GM12878 (cell line): Measurements from ENCODE around the gene LRRC7.

Experiments used
- CREB1 ChIP-seq: IDR thresholded peaks from 2 replicates; pipeline ENCODE4 v1.6.1; 2012; ENCODE audit warnings: low read depth, mild to moderate bottlenecking, inconsistent platforms
- CTCF ChIP-seq, 3 experiments: IDR thresholded peaks in 2 of 3; conservative IDR thresholded peaks in 1 of 3; 2 replicates each; pipeline ENCODE4 v1.5.1; 2011; ENCODE audit warnings: low read depth in 3 of 3, low read length in 3 of 3, mild to moderate bottlenecking in 3 of 3, control low read depth in 2 of 3, moderate library complexity in 2 of 3, inconsistent platforms in 1 of 3, mixed read lengths in 1 of 3; ENCODE audit not compliant: control insufficient read depth in 2 of 3, insufficient read depth in 1 of 3; ENCODE audit errors: extremely low read depth in 1 of 3
- HDAC6 ChIP-seq: fragments of 200-600 bp; sonication (generic); IDR thresholded peaks from one replicate; pipeline ENCODE4 v1.8.0; 2017; ENCODE audit warnings: antibody characterized with exemption; ENCODE audit not compliant: unreplicated experiment
- MEF2B ChIP-seq: fragments of 450-650 bp; IDR thresholded peaks from 2 replicates; pipeline ENCODE4 v1.6.1; 2018; ENCODE audit warnings: mild to moderate bottlenecking, moderate library complexity; ENCODE audit not compliant: partially characterized antibody, poor library complexity, severe bottlenecking
- NFXL1 ChIP-seq: fragments of 450-650 bp; IDR thresholded peaks from 2 replicates; pipeline ENCODE4 v1.6.1; 2017; ENCODE audit warnings: antibody characterized with exemption, mild to moderate bottlenecking, borderline replicate concordance
- POLR2A ChIP-seq: IDR thresholded peaks from 2 replicates; pipeline ENCODE4 v1.6.1; 2011; ENCODE audit warnings: low read depth, mild to moderate bottlenecking, low read length

GRCh38 chr1:69835955-69836354 lies 268.2 kb downstream of the LRRC7 start:
- TF ChIP-seq NFXL1 (no peak), CREB1 (no peak), HDAC6 (no peak), POLR2A (no peak), MEF2B (no peak), CTCF (IDR thresholded peaks at IDR 0.05 in 2 of 3, conservative IDR thresholded peaks at IDR 0.05 in 1 of 3; ENCODE audit: control insufficient read depth in 2 of 3, extremely low read depth in 1 of 3, insufficient read depth in 1 of 3, low read depth in 3 of 3, low read length in 3 of 3) (no peak)
